PC-3 (cell line): ENCODE measurements around the gene SLAMF7. TPM values are rescaled to one million over a fixed set of nuclear protein-coding genes. Genes with fewer than 3 reads are reported as not detected.

ENCODE experiments used
- ATAC-seq: fragments of 200-7000 bp; cut with Tn5 transposase; 2 replicates; pipeline ENCODE4 v1.9.1; 2020; ENCODE audit warnings: mild to moderate bottlenecking, moderate library complexity
- BruUV-seq: library from RNA; stranded (reverse); fragments of 400-500 nt; replicated peaks from 2 replicates; lab custom pipeline; 2021; lab: Mats Ljungman, UMichigan
- CTCF ChIA-PET: fragments of 300-600 bp; sonication (Branson Sonifier 250); formaldehyde crosslinking; loops from one replicate; lab custom pipeline; 2022; ENCODE audit warnings: antibody characterized with exemption; lab: Charles Lee
- POLR2A ChIA-PET: fragments of 300-600 bp; sonication (Branson Sonifier 250); formaldehyde crosslinking; loops from one replicate; lab custom pipeline; 2022; ENCODE audit warnings: antibody characterized with exemption; ENCODE audit not compliant: unreplicated experiment; lab: Charles Lee
- DNase-seq: peaks from one replicate; pipeline ENCODE4 v3.0.0-alpha.2; 2015
- H2AFZ ChIP-seq: fragments of 300-600 bp; sonication (generic); 2 replicates; pipeline ENCODE4 v1.6.0; 2016; ENCODE audit warnings: antibody characterized with exemption, low read length
- H3F3A ChIP-seq: fragments of 300-600 bp; sonication (generic); one replicate; pipeline ENCODE4 v1.6.0; 2017; ENCODE audit warnings: antibody characterized with exemption, low read length, control low read depth, mild to moderate bottlenecking; ENCODE audit not compliant: unreplicated experiment
- H3K27ac ChIP-seq: fragments of 300-600 bp; sonication (generic); 2 replicates; pipeline ENCODE4 v1.5.1; 2016; ENCODE audit warnings: mild to moderate bottlenecking, low read length
- H3K27me3 ChIP-seq: fragments of 300-600 bp; sonication (generic); 2 replicates; pipeline ENCODE4 v1.6.1; 2016; ENCODE audit warnings: low read length, mixed read lengths
- H3K36me3 ChIP-seq: fragments of 300-600 bp; sonication (generic); 2 replicates; pipeline ENCODE4 v1.6.1; 2016; ENCODE audit warnings: low read depth, mixed run types, low read length, mixed read lengths
- H3K4me1 ChIP-seq: fragments of 300-600 bp; sonication (generic); 2 replicates; pipeline ENCODE4 v1.5.1; 2016; ENCODE audit warnings: low read length; ENCODE audit not compliant: insufficient read depth
- H3K4me2 ChIP-seq: fragments of 300-600 bp; sonication (generic); 2 replicates; pipeline ENCODE4 v1.6.0; 2016; ENCODE audit warnings: low read length
- H3K4me3 ChIP-seq: fragments of 300-600 bp; sonication (generic); 2 replicates; pipeline ENCODE4 v1.5.1; 2016; ENCODE audit warnings: mild to moderate bottlenecking, low read length, mixed read lengths
- H3K79me2 ChIP-seq: fragments of 300-600 bp; sonication (generic); 2 replicates; pipeline ENCODE4 v1.6.1; 2017; ENCODE audit warnings: low read length, mixed read lengths
- H3K9ac ChIP-seq: fragments of 300-600 bp; sonication (generic); 2 replicates; pipeline ENCODE4 v1.6.0; 2016; ENCODE audit warnings: mild to moderate bottlenecking, low read length
- H3K9me2 ChIP-seq: fragments of 300-600 bp; sonication (generic); replicated peaks from 2 replicates; pipeline ENCODE4 v1.6.1; 2016; ENCODE audit warnings: mixed run types, low read length, mixed read lengths
- H3K9me3 ChIP-seq: fragments of 300-600 bp; sonication (generic); 2 replicates; pipeline ENCODE4 v1.6.1; 2016; ENCODE audit warnings: low read length, mixed read lengths
- H4K20me1 ChIP-seq: fragments of 300-600 bp; sonication (generic); 2 replicates; pipeline ENCODE4 v1.6.1; 2016; ENCODE audit warnings: low read length, mixed read lengths
- CTCF ChIP-seq: fragments of 300-600 bp; sonication (generic); conservative IDR thresholded peaks from 2 replicates; pipeline ENCODE4 v1.5.1; 2017; ENCODE audit warnings: antibody characterized with exemption, low read depth, mild to moderate bottlenecking, low read length
- EZH2 ChIP-seq: fragments of 300-600 bp; sonication (generic); IDR thresholded peaks from one replicate; pipeline ENCODE4 v1.6.1; 2017; ENCODE audit warnings: antibody characterized with exemption, mild to moderate bottlenecking, low read length; ENCODE audit not compliant: unreplicated experiment
- EZH2phosphoT487 ChIP-seq: fragments of 300-600 bp; sonication (generic); IDR thresholded peaks from 2 replicates; pipeline ENCODE4 v1.6.1; 2018; ENCODE audit warnings: mild to moderate bottlenecking, antibody characterized with exemption, low read length, borderline replicate concordance
- intact Hi-C: fragments of 100-400 bp; cut with micrococcal nuclease; formaldehyde crosslinking; loops from 2 replicates; pipeline ENCODE4 v1.9.0; 2023
- total RNA-seq: library from RNA; depleted of rRNA; stranded (reverse); fragments of >200 nt; gene quantifications from 2 replicates; pipeline ENCODE4 v1.2.3, GENCODE V29; 2014

SLAMF7 gene
- total RNA-seq, 1 experiment from 2014 or later: 0.15 TPM

- no peak overlapping the region for H2AFZ ChIP-seq
- ChIA-PET CTCF (interaction anchor here (0.6 kb wide), 1 partner anchor 17 kb away, joined by 3 read pairs; no protein-coding TSS in a partner anchor), POLR2A (no interaction called here)
- H3F3A ChIP-seq: no peaks in the 10 kb centered on the region
- H3K36me3 ChIP-seq: no peaks in the 10 kb centered on the region
- H3K27ac ChIP-seq: no peak overlapping the region
- H3K9me2 ChIP-seq: no peaks in the 10 kb centered on the region
- no TSS peak for BruUV-seq
- intact Hi-C loops: no loop called here
- DNase-seq (no peak), ATAC-seq (no peak)
- H3K9ac ChIP-seq: no peak overlapping the region
- TF ChIP-seq EZH2phosphoT487 (no peak), CTCF (no peak), EZH2 (no peak)
- no peaks in the 10 kb centered on the region for H4K20me1 ChIP-seq
- H3K4me1 ChIP-seq: peaks cover 18% of the 10 kb centered on the region
- peaks cover 33% of the 10 kb centered on the region for H3K27me3 ChIP-seq
- no peak overlapping the region for H3K4me2 ChIP-seq
- H3K79me2 ChIP-seq: no peaks in the 10 kb centered on the region
- H3K9me3 ChIP-seq: no peaks in the 10 kb centered on the region
- no peak overlapping the region for H3K4me3 ChIP-seq
Measured at GRCh38 chr1:160752406-160752805, 13.4 kb downstream of the SLAMF7 start.

GRCh38 chr1:160752924-160753323 lies 13.9 kb downstream of the SLAMF7 start:
- Histone ChIP-seq H3K4me2 (no peak overlapping the region), H3F3A (no peaks in the 10 kb centered on the region), H3K9me3 (no peaks in the 10 kb centered on the region), H4K20me1 (no peaks in the 10 kb centered on the region), H3K4me1 (peaks cover 13% of the 10 kb centered on the region), H3K4me3 (no peak overlapping the region), H3K9ac (no peak overlapping the region), H3K27me3 (peaks cover 33% of the 10 kb centered on the region), H3K9me2 (no peaks in the 10 kb centered on the region), H2AFZ (no peak overlapping the region), H3K36me3 (no peaks in the 10 kb centered on the region), H3K27ac (no peak overlapping the region), H3K79me2 (no peaks in the 10 kb centered on the region)
- ChIA-PET CTCF (no interaction called here), POLR2A (no interaction called here)
- DNase-seq: no peak
- no peak for TF ChIP-seq EZH2phosphoT487
- TF ChIP-seq CTCF: no peak
- TF ChIP-seq EZH2: no peak
- no TSS peak for BruUV-seq
- no peak for ATAC-seq
- intact Hi-C loops: no loop called here

- Histone ChIP-seq H4K20me1 (no peaks in the 10 kb centered on the region), H3K4me1 (peaks cover 7% of the 10 kb centered on the region), H2AFZ (no peak overlapping the region), H3K4me3 (no peak overlapping the region), H3K9ac (no peak overlapping the region), H3K4me2 (no peak overlapping the region), H3K79me2 (no peaks in the 10 kb centered on the region), H3K27me3 (peaks cover 33% of the 10 kb centered on the region), H3K9me3 (no peaks in the 10 kb centered on the region), H3F3A (no peaks in the 10 kb centered on the region), H3K36me3 (no peaks in the 10 kb centered on the region), H3K9me2 (no peaks in the 10 kb centered on the region), H3K27ac (no peak overlapping the region)
- ChIA-PET CTCF (no interaction called here), POLR2A (no interaction called here)
- TF ChIP-seq CTCF (no peak), EZH2phosphoT487 (no peak), EZH2 (no peak)
- intact Hi-C loops: no loop called here
- ATAC-seq: no peak
- no peak for DNase-seq
- BruUV-seq: no TSS peak
Measured at GRCh38 chr1:160753594-160753993, 14.5 kb downstream of the SLAMF7 start.
